Prostate gland (tissue), 2 donors: ENCODE measurements around the gene CTNNA2. TPM values are rescaled to one million over a fixed set of nuclear protein-coding genes. Genes with fewer than 3 reads are reported as not detected.

Experiments used
- DNase-seq: peaks from one replicate; pipeline ENCODE4 v3.0.0-alpha.2; 2019; ENCODE audit warnings: low spot score
- H3K27ac ChIP-seq, 2 donors: fragments of 200-600 bp; sonication (generic); 2 replicates each; pipeline ENCODE4 v1.5.1; 2017 to 2019
- H3K27me3 ChIP-seq: fragments of 200-600 bp; sonication (generic); replicated peaks from 2 replicates; pipeline ENCODE4 v1.5.1; 2019; ENCODE audit not compliant: insufficient read depth
- H3K36me3 ChIP-seq, 2 donors: fragments of 200-600 bp; sonication (generic); 1 replicate in 1 of 2; 2 replicates in 1 of 2; pipeline versions ENCODE4 v1.5.1 to v1.8.1; 2017 to 2019
- H3K4me1 ChIP-seq: fragments of 200-600 bp; sonication (generic); replicated peaks from 2 replicates; pipeline ENCODE4 v1.5.1; 2019
- H3K4me3 ChIP-seq, 2 donors: fragments of 200-600 bp; sonication (generic); 2 replicates each; pipeline ENCODE4 v1.5.1; 2017 to 2019
- H3K9me3 ChIP-seq: fragments of 200-600 bp; sonication (generic); 2 replicates; pipeline ENCODE4 v1.5.1; 2017
- POLR2A ChIP-seq: fragments of 450-650 bp; IDR thresholded peaks from one replicate; pipeline ENCODE4 v1.6.1; 2016; ENCODE audit warnings: antibody characterized with exemption, mild to moderate bottlenecking
- POLR2AphosphoS5 ChIP-seq: sonication (generic); formaldehyde crosslinking; IDR thresholded peaks from one replicate; pipeline ENCODE4 v1.6.1; 2017; ENCODE audit warnings: antibody characterized with exemption
- WGBS: methylation state at CpG from one replicate; pipeline ENCODE4 v1.1.5; 2018; 5-methylcytosine and 5-hydroxymethylcytosine counted together
- intact Hi-C: fragments of 100-400 bp; cut with DNase I; formaldehyde crosslinking; loops from one replicate; pipeline ENCODE4 v1.14.2; 2022
- total RNA-seq, 2 donors: library from RNA; depleted of rRNA; stranded (reverse); fragments of >200 nt; gene quantifications; one replicate each; pipeline ENCODE4 v1.1.0, GENCODE V29; 2016
- TF ChIP-seq, protein P1 (sequence below), 4 experiments: fragments of 200-600 bp in 2 of 4; fragments of 450-650 bp in 2 of 4; sonication (generic) in 2 of 4; IDR thresholded peaks; 1 replicate in 3 of 4; 2 replicates in 1 of 4; pipeline ENCODE4 v1.5.1; 2016 to 2019; ENCODE audit warnings: antibody characterized with exemption in 4 of 4, mild to moderate bottlenecking in 2 of 4, moderate library complexity in 2 of 4

Gene CTNNA2
- total RNA-seq, 2 donors from 2014 or later: 24.3 TPM; not detected in 1

DNA sequence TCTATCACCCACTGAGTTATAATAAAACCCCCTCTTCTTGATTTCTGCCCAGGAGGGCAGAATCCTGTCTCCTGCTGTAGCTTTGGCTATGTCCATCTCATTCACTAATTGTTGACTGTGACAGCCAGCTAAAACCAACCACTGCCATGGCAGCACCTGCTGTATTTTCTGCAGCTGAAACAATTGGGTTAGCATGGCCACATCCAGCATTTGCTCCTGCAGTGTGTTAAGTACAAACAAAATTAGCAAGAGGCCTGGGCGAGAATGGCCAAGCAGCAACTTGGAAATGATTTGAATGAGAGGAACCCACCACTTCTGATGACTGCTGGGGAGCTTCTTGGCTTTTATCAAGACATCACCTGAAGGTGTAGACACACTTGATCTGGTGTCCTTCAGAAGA, 881.1 kb downstream of the CTNNA2 start:
- Histone ChIP-seq H3K27ac (no peak overlapping the region), H3K27me3 (no peaks in the 10 kb centered on the region), H3K36me3 (no peaks in the 10 kb centered on the region), H3K4me1 (no peaks in the 10 kb centered on the region), H3K9me3 (no peaks in the 10 kb centered on the region), H3K4me3 (no peak overlapping the region)
- no peak for DNase-seq
- WGBS: 89% methylated on average over 1 of the region's 1 CpG
- no peak for TF ChIP-seq POLR2AphosphoS5
- TF ChIP-seq, protein P1, sequence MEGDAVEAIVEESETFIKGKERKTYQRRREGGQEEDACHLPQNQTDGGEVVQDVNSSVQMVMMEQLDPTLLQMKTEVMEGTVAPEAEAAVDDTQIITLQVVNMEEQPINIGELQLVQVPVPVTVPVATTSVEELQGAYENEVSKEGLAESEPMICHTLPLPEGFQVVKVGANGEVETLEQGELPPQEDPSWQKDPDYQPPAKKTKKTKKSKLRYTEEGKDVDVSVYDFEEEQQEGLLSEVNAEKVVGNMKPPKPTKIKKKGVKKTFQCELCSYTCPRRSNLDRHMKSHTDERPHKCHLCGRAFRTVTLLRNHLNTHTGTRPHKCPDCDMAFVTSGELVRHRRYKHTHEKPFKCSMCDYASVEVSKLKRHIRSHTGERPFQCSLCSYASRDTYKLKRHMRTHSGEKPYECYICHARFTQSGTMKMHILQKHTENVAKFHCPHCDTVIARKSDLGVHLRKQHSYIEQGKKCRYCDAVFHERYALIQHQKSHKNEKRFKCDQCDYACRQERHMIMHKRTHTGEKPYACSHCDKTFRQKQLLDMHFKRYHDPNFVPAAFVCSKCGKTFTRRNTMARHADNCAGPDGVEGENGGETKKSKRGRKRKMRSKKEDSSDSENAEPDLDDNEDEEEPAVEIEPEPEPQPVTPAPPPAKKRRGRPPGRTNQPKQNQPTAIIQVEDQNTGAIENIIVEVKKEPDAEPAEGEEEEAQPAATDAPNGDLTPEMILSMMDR (IDR thresholded peaks at IDR 0.05): no peak
- TF ChIP-seq POLR2A: no peak
- intact Hi-C loops: no loop called here

DNA sequence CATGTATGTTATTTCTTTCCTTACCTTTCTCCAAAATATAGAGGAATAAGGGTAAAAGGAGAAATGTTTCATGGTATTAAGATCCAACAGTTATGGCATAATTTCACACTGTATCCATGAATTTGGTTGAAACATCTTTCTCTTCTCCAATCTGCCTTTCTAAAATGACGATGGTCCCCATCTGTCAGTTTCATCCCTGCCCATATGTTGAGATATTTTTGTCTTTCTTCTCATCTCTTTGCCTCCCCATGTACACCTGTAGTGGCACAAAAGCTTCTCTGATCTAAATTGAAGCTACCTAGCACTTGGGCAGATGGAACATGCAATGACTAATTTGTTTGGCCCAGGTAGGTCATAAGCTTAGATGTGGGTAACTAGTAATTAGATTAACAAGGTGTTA, 882.4 kb downstream of the CTNNA2 start:
- WGBS: 97% methylated on average over 1 of the region's 1 CpG
- no peaks in the 10 kb centered on the region for H3K36me3 ChIP-seq
- no peak overlapping the region for H3K4me3 ChIP-seq
- no peak for TF ChIP-seq POLR2AphosphoS5
- no peak for TF ChIP-seq POLR2A
- TF ChIP-seq, protein P1 (IDR thresholded peaks at IDR 0.05): no peak
- H3K27ac ChIP-seq: no peak overlapping the region
- no peaks in the 10 kb centered on the region for H3K27me3 ChIP-seq
- no peaks in the 10 kb centered on the region for H3K4me1 ChIP-seq
- intact Hi-C loops: no loop called here
- no peaks in the 10 kb centered on the region for H3K9me3 ChIP-seq
- DNase-seq: no peak

DNA sequence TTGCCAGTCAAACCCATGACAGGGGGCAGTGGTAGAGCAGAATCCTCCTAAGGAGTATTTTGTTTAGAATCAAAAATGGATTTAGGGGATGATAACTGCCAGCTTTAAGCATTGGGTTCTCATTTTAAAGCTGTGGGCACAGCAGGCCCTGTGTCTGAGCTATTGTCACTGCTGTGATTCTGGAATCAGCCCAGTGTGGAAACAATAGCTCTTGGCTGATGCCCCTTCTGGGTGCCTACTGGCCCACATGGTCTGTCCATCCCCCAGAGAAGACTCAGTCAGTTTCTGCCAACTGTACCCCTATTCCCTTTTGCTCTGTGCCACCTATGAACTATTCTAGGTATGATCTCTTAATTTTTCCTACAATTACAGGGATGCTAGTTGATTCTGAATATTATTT, 883.4 kb downstream of the CTNNA2 start:
- Histone ChIP-seq H3K27me3 (no peaks in the 10 kb centered on the region), H3K27ac (no peak overlapping the region), H3K4me3 (no peak overlapping the region), H3K36me3 (no peaks in the 10 kb centered on the region), H3K4me1 (no peaks in the 10 kb centered on the region), H3K9me3 (no peaks in the 10 kb centered on the region)
- TF ChIP-seq, protein P1 (IDR thresholded peaks at IDR 0.05): no peak
- TF ChIP-seq POLR2A: no peak
- TF ChIP-seq POLR2AphosphoS5: no peak
- no peak for DNase-seq
- intact Hi-C loops: no loop called here

DNA sequence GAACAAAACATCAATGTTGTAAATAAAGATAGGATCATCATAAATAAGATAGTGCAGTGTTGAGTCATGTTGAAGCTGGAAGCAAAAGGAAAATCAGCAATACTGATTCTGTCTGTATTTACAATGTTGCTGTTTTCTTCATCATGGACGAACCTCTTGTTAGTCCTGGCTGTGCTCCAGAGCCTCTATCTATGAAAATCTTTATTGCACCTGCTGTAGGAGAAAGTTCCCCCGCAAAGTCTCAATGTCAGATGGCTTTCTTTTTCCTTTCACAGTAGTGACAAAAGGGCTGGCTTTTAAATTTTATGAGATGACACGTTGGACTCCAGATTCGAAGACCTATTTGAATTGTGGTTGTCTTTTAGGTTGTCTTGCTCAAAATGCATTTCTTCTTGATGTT, 890.2 kb downstream of the CTNNA2 start:
- H3K27ac ChIP-seq: no peak overlapping the region
- 7% methylated on average over 4 of the region's 4 CpGs for WGBS
- TF ChIP-seq POLR2AphosphoS5: no peak
- TF ChIP-seq, protein P1 (IDR thresholded peaks at IDR 0.05): no peak
- TF ChIP-seq POLR2A: no peak
- no peak for DNase-seq
- H3K4me3 ChIP-seq: no peak overlapping the region
- intact Hi-C loops: no loop called here
- H3K9me3 ChIP-seq: no peaks in the 10 kb centered on the region
- H3K27me3 ChIP-seq: no peaks in the 10 kb centered on the region
- no peaks in the 10 kb centered on the region for H3K36me3 ChIP-seq
- no peaks in the 10 kb centered on the region for H3K4me1 ChIP-seq

DNA sequence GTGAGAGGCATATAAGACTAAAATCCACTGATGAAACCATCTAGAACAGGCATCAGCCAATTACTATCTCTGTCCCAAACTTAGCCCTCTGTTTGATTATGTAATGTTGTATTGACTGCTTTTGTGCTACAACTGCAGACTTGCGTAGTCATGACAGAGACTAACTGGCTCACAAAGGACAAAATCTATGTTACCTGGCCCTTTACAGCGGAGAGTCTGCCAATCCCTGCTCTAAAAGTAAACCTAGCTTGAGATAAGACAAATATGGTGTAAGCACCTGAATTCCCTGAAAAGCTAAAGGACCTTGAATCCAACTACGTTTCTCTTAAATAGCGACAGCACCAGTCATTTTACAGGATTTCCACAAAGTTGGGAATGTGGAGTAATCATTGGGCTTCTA, 894.5 kb downstream of the CTNNA2 start:
- no peaks in the 10 kb centered on the region for H3K9me3 ChIP-seq
- no peak overlapping the region for H3K4me3 ChIP-seq
- H3K27ac ChIP-seq: no peak overlapping the region
- TF ChIP-seq, protein P1 (IDR thresholded peaks at IDR 0.05): no peak
- TF ChIP-seq POLR2A: no peak
- intact Hi-C loops: no loop called here
- H3K4me1 ChIP-seq: no peaks in the 10 kb centered on the region
- no peaks in the 10 kb centered on the region for H3K36me3 ChIP-seq
- no peaks in the 10 kb centered on the region for H3K27me3 ChIP-seq
- DNase-seq: no peak
- 91% methylated on average over 4 of the region's 4 CpGs for WGBS
